H4 (cell line): ENCODE results near the gene SLC38A3. TPM values are rescaled to one million over a fixed set of nuclear protein-coding genes. Genes with fewer than 3 reads are reported as not detected.

ENCODE experiments used
- DNase-seq: peaks from one replicate; pipeline ENCODE4 v3.0.0-alpha.2; 2015; ENCODE audit warnings: low spot score
- total RNA-seq: library from RNA; depleted of rRNA; stranded (reverse); fragments of >200 nt; shearing (Covaris generic); gene quantifications from 2 replicates; pipeline ENCODE4 v1.2.3, GENCODE V29; 2014; rRNA removed

Gene SLC38A3
- not detected in 2 replicates for total RNA-seq

DNA sequence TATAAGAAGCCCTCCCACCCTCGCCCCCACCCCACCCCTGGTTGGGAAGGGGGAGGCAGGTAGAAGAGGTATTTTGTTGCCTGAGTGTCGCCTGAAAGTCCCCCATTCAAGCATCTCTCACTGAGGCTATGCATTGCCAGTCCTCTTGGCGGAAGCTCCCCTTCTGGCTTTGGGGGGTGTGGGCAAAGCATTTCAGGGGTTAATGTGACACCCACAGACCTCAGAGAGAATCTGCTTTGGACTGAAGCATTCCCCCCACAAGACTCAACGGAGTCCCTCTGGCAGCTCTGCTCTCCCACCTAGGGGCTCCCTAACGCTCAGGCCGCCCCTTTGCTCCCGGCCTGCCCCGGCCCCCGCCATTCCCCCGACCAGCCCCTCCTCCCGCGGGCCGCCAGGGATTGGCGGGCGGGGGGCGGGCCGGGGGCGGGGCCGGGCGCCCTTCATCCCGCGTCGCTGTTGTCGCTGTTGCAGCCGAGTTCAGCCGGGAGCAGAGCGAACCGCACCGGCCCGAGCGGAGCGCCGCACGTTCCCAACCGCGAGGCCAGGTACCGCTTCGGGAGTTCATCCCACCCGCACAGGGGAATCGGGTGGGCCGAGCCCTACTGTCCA, at the start of gene SLC38A3:
Gene SLC38A3 (plus strand): TSS at position 468 of the 609 bp plus-strand sequence. CDS start 8,929 bp downstream, outside the sequence.
- no peak for DNase-seq

- DNase-seq, result no peak
These were observed 49.6 kb upstream of the SLC38A3 start for GRCh38 chr3:50155491-50155878.

DNA sequence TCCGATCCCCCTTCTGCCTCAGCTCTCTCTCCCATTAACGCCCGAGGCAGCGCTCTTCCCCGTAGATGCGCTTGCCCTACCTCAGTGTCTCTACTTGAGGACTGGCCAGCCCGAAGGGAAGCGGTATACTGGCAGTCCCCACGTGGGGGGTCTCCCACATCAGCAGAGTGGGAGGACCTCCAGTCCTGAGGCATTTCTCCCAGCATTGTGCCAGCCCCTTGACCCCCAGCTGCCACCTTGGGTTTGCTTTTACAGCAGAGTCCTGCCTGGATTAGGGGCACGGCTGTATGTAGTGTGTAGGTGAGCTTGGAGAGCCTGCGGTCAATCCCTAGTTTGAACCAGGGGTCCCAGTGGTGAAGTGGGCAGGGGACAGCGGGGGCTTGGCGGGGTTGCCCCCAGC, 49.2 kb upstream of the SLC38A3 start:
- no peak for DNase-seq

DNA sequence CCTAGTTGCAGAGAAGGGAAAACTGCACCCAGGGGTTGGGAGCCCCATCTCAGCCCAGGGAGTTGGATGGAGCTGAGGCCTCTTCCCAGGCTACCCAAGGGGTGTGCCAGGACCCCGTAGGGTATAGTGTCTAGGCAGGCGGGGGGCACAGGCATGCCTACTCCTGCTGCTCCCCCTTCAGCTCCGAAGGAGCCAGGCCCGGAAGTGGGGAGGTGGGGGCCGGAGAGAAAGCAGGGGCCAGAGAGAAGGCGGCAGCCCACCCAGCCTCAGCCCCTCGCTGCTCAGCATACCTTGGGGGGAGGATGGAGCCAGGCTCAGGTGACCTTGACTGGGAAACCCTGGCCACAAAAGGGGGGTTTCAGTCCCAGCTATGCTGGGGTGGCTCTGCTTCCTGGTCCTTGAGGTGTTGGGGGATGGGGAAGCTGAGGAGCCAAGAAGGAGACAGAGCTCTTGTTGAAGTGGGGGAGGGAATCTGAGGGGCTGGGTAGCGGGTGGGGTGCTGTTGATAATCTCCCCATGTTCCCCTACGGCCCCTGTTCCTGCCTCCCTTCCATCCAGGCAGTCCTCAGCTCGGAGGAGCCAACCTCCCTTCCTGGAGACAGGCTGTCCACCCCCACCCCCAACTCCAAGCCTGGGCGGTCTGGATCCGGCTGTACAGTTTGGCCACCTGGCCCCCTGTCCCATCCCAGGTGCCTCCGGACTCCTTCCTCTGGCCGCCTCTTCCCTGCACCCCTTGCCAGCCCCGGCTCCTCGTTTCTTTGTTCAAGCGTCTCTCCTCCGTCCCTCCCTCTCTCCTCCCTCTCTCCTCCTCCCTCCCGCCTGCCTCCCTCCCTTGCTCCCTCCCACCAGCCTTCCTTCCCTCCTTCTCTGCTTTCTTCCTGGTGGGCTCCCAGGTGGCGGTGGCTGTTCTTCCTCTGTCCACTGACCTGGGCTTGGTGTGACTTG, 48.2 kb upstream of the SLC38A3 start:
- no peak for DNase-seq

DNA sequence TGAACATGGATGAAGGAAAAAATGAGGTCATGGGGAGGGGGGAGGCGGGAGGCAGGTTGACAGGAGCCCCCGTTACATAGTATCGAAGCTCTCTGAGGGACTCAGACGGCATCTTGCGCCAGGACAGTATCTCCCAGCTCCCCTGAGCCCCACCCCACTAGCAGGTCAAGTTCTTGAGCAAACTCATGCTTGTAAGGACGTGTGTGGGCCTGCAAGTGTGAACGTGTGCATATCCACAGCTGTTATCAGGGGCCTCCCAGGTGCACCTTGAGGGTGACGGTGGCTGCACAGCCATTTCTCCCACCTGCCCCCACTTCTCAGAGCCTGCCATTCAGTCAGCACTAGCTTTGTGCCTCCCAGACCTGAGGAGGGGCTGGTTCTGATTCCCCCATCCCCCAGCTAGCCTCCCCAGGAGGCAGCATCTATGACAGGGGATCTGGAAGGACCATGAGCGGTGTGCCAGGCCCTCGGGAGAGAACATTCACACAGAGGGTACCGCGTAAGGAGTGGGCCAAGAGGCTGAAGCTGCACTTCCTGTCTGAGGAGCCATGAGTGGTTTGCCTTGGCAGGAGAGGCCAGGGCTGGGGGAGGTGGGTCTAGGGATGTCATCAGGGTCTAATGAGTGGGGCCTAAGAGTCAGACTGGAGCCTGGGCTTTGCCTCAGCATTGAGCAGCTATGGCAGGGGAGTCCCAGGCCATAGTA, 47.1 kb upstream of the SLC38A3 start:
- no peak for DNase-seq

- DNase-seq, result no peak
These were observed 46.4 kb upstream of the SLC38A3 start for GRCh38 chr3:50158530-50159146.

GRCh38 chr3:50160561-50160983, 44.5 kb upstream of the SLC38A3 start:
- DNase-seq, result no peak

DNA sequence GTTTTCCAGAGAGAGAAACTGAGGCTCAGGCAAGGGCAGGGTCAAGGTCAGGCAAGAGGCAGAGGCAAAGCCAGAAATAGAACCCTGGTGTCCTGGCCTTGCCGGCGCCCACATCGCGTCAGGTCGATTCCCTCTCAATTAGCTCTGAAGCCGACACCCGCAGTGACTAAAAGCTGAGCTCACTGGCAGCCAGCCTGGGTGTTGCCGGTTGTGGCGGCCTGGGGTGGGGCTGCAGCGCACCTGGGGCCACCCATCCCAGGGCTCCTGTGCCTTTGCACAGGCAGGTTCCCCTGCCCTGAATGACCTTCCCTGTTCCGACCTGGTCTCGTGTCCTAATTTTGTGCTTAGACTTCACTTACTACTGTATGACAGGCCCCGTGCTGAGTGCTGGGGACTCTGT, 43.8 kb upstream of the SLC38A3 start:
- no peak for DNase-seq

DNA sequence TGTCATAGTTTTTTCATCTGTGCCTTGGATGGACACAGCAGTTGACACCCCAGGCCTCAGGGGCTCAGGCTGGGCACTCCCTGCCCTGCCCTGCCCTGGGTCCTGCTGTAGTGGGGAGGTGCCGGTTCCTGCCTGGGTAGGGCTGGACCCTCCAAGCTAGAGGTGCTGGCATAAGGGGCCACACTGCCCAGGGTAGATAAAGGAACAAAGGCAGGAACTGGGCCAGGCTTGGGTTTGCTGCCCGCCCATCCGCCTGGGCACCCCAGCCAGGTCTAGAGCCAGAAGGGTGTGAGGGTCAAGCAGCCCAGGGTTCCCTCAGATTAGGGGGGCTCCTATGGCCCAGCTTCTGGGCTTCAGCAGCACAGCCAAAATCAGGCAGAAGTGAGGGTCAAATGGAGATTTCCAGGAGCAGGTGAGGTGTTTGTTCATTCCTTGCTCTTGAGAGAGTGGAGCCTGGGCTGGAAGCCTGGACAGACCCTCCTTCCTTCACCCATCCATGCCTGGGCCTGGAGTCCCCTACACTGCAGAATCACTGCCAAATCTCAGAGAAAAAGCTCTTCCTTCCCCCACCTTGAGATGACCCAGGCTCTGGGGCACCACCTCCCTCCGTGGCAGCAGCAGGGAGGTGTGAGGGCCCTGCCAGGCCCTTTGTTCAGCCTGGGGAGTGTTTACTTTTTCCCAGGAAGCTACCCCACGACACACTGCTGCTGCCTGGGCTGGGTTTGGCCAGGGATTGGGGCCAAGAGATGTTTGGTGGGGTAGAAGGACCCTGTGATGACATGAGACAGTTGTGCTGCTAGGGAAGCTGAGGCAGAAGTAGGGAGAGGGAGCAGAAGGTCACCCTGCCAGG, 42.8 kb upstream of the SLC38A3 start:
- DNase-seq, result no peak

- DNase-seq, result peak; percentile 77
These were observed 41.3 kb upstream of the SLC38A3 start for GRCh38 chr3:50163572-50164455.

DNA sequence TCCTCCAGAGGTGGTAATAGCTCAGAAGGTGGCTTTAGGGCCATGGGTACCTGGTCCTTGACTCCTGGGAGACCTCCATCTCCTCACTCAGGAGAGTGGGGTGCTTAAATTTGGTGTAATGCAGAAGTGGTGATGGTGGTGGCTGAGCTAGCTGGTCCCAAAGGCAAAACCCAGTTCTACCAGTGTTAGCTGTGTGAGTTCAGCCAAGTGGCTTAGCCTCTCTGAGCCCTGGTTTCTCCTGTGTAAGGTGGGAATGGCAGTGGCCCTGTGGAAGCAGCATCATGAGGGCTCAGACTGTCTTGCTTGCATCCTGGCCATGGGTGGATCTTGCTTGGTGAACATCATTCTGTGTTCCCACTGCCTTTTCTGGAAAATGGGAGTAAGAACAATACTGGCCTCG, 40.6 kb upstream of the SLC38A3 start:
- no peak for DNase-seq

DNA sequence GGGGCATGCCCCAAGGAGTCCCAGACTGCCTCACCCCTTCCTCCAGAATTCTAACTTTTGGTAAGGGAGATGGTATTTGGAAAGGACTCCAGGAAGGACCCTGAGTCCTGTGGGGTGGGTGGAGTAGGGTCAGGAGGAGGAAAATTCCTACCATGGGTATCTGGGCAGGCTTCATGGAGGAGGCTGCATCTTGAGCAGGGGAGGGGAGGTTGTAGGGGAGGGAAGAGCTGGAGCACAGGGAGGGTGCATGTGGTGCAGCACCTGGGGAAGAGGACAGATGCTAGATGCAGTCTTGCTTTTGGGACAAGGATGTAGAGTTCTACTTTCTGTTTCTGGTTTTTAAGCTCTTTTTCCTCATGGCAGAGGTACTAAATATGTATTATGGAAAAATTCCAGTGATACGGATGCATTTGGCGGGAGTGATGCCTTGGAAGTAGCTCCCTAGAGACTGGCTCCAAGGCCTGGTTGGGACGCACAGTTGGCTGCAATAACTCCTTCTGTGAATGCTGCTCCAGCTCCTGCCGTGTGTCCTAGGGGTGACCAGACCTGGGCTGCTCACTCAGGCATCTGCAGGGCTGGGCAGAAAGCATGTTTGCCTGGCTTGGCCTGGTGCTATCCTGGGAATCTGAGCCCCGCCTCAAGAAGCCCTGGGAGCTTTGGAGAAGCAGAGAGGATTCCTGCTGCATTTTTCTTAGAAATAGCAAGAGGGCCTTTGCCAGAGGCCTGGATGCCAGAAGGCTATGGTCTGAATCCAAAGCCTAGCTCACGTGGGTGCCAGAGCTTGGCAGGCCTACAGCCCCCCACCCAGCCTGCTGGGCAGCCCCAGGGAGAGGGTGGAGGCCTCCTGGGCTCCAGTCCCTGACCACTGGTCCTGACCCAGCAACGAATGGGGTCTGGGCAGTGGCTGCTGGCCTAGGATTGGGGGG, 39.8 kb upstream of the SLC38A3 start:
- no peak for DNase-seq

DNA sequence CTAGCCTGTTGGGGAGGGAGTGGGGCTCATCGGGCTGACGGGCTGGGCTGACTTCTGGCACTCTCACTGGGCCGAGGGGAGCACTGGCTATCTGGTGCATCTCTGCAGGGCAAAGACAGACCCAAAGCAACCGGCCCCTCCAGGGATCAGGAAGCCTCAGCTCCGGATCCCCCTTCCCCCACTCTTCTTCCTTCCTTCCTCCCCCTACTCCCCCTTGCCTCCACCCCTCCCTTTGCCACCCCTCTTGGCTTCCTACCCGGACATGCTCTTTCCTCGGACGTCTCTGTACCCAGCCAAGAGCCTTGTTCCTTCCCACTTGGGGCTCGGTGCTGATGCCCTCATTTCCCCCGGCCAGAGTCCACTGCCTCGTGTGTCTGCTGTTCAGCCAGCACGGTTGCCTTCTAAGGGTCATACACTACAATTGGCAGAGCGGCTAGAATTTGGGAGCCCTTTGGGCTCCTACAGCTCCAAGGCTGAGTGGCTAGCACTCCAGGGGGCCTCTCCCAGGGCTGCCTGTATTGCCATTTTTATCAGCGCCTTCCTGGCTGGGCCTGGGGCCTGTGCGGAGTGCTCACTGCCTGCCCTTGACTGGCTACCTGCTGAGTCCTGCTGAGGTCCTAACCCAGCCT, 39.0 kb upstream of the SLC38A3 start:
- no peak for DNase-seq

DNA sequence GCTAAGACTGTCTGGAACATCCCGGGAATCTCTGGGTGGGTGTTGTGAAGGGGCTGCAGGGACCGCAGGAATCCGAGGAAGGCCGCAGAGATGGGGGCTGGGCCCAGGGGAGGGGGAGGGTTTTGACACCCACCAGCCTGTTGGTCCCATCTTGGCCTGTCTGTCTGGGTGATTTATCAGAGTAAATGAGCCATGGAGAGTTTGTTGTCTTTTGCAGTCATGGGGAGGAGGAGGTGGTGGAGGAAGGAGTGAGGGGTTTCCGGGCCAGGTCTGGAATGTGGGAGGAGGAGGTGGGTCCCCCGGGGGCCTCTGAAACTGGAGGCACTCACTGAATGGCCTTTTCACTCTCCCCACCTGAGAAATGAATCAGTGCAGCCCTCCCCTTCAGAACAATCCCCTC, 38.5 kb upstream of the SLC38A3 start:
- no peak for DNase-seq

GRCh38 chr3:50167069-50167840, 37.8 kb upstream of the SLC38A3 start:
- no peak for DNase-seq

- no peak for DNase-seq
These were observed 37.2 kb upstream of the SLC38A3 start for GRCh38 chr3:50167841-50168209.

GRCh38 chr3:50168388-50168787, 36.7 kb upstream of the SLC38A3 start:
- DNase-seq, result no peak

GRCh38 chr3:50168791-50169190, 36.3 kb upstream of the SLC38A3 start:
- DNase-seq, result no peak
